Measurements from ENCODE around the gene ANKRD55. TPM values are rescaled to one million over a fixed set of nuclear protein-coding genes. Genes with fewer than 3 reads are reported as not detected.

The ANKRD55 gene
- total RNA-seq, 1 donor from 2014 or later = not detected

- Histone ChIP-seq H3K4me1 (ENCODE audit: insufficient read depth, low read length) (no peaks in the 10 kb centered on the region), H3K79me2 (ENCODE audit: insufficient read depth, low read length) (no peaks in the 10 kb centered on the region), H3K27ac (ENCODE audit: low read depth, low read length) (no peak overlapping the region), H4K20me1 (ENCODE audit: insufficient read depth, low read length) (no peaks in the 10 kb centered on the region), H3K9me3 (ENCODE audit: insufficient read depth, low read depth, low read length) (no peaks in the 10 kb centered on the region), H3K4me2 (ENCODE audit: low read length) (no peak overlapping the region), H3K27me3 (ENCODE audit: insufficient read depth, low read length) (peaks cover 3% of the 10 kb centered on the region), H3K9ac (ENCODE audit: low read length) (no peak overlapping the region), H3K4me3 (ENCODE audit: insufficient read depth, low read depth, low read length) (no peak overlapping the region), H2AFZ (ENCODE audit: low read depth, low read length) (no peak overlapping the region), H3K36me3 (ENCODE audit: insufficient read depth, low read length) (no peaks in the 10 kb centered on the region)
- no peak for TF ChIP-seq CTCF (IDR thresholded peaks at IDR 0.05; ENCODE audit: insufficient read depth, low read depth, low read length)
- no peak for TF ChIP-seq EZH2 (IDR thresholded peaks at IDR 0.05; ENCODE audit: insufficient read depth, low read length)
- Mint-ChIP-seq H3K4me1 (ENCODE audit: low read depth, unreplicated experiment) (peaks cover 1% of the 10 kb centered on the region), H3K36me3 (ENCODE audit: low read depth, unreplicated experiment) (no peaks in the 10 kb centered on the region), H3K27ac (ENCODE audit: unreplicated experiment) (no peak overlapping the region), H3K9me3 (ENCODE audit: unreplicated experiment) (peaks cover 3% of the 10 kb centered on the region), H3K27me3 (ENCODE audit: low read depth, unreplicated experiment) (peaks cover 8% of the 10 kb centered on the region), H3K4me3 (ENCODE audit: unreplicated experiment) (no peak overlapping the region)
- DNase-seq (ENCODE audit: low read depth) = no peak
- no peak for FAIRE-seq
Measured at GRCh38 chr5:56078278-56079156, 154.6 kb downstream of the ANKRD55 start.

- TF ChIP-seq CTCF (IDR thresholded peaks at IDR 0.05; ENCODE audit: insufficient read depth, low read depth, low read length) = no peak
- TF ChIP-seq EZH2 (IDR thresholded peaks at IDR 0.05; ENCODE audit: insufficient read depth, low read length) = no peak
- Histone ChIP-seq H3K27ac (ENCODE audit: low read depth, low read length) (no peak overlapping the region), H3K4me3 (ENCODE audit: insufficient read depth, low read depth, low read length) (no peak overlapping the region), H3K9ac (ENCODE audit: low read length) (no peak overlapping the region), H3K9me3 (ENCODE audit: insufficient read depth, low read depth, low read length) (no peaks in the 10 kb centered on the region), H4K20me1 (ENCODE audit: insufficient read depth, low read length) (no peaks in the 10 kb centered on the region), H3K36me3 (ENCODE audit: insufficient read depth, low read length) (no peaks in the 10 kb centered on the region), H3K79me2 (ENCODE audit: insufficient read depth, low read length) (no peaks in the 10 kb centered on the region), H2AFZ (ENCODE audit: low read depth, low read length) (no peak overlapping the region), H3K27me3 (ENCODE audit: insufficient read depth, low read length) (peaks cover 3% of the 10 kb centered on the region), H3K4me2 (ENCODE audit: low read length) (no peak overlapping the region), H3K4me1 (ENCODE audit: insufficient read depth, low read length) (no peaks in the 10 kb centered on the region)
- peaks cover 8% of the 10 kb centered on the region for H3K27me3 Mint-ChIP-seq (ENCODE audit: low read depth, unreplicated experiment)
- H3K9me3 Mint-ChIP-seq (ENCODE audit: unreplicated experiment) = peaks cover 3% of the 10 kb centered on the region
- H3K27ac Mint-ChIP-seq (ENCODE audit: unreplicated experiment) = no peak overlapping the region
- FAIRE-seq = no peak
- DNase-seq (ENCODE audit: low read depth) = no peak
- no peak overlapping the region for H3K4me3 Mint-ChIP-seq (ENCODE audit: unreplicated experiment)
- peaks cover 7% of the 10 kb centered on the region for H3K4me1 Mint-ChIP-seq (ENCODE audit: low read depth, unreplicated experiment)
- H3K36me3 Mint-ChIP-seq (ENCODE audit: low read depth, unreplicated experiment) = no peaks in the 10 kb centered on the region
Measured at GRCh38 chr5:56077796-56078233, 155.3 kb downstream of the ANKRD55 start.

- Histone ChIP-seq H3K9me3 (ENCODE audit: insufficient read depth, low read depth, low read length) (no peaks in the 10 kb centered on the region), H3K4me3 (ENCODE audit: insufficient read depth, low read depth, low read length) (no peak overlapping the region), H2AFZ (ENCODE audit: low read depth, low read length) (no peak overlapping the region), H4K20me1 (ENCODE audit: insufficient read depth, low read length) (no peaks in the 10 kb centered on the region), H3K79me2 (ENCODE audit: insufficient read depth, low read length) (no peaks in the 10 kb centered on the region), H3K27ac (ENCODE audit: low read depth, low read length) (no peak overlapping the region), H3K27me3 (ENCODE audit: insufficient read depth, low read length) (peaks cover 3% of the 10 kb centered on the region), H3K4me1 (ENCODE audit: insufficient read depth, low read length) (no peaks in the 10 kb centered on the region), H3K9ac (ENCODE audit: low read length) (no peak overlapping the region), H3K4me2 (ENCODE audit: low read length) (no peak overlapping the region), H3K36me3 (ENCODE audit: insufficient read depth, low read length) (no peaks in the 10 kb centered on the region)
- Mint-ChIP-seq H3K27ac (ENCODE audit: unreplicated experiment) (peak overlapping the region; percentile 34), H3K9me3 (ENCODE audit: unreplicated experiment) (peaks cover 3% of the 10 kb centered on the region), H3K4me3 (ENCODE audit: unreplicated experiment) (no peak overlapping the region), H3K36me3 (ENCODE audit: low read depth, unreplicated experiment) (no peaks in the 10 kb centered on the region), H3K4me1 (ENCODE audit: low read depth, unreplicated experiment) (peaks cover 7% of the 10 kb centered on the region), H3K27me3 (ENCODE audit: low read depth, unreplicated experiment) (peaks cover 8% of the 10 kb centered on the region)
- DNase-seq (ENCODE audit: low read depth) (no peak), FAIRE-seq (no peak)
- no peak for TF ChIP-seq EZH2 (IDR thresholded peaks at IDR 0.05; ENCODE audit: insufficient read depth, low read length)
- TF ChIP-seq CTCF (IDR thresholded peaks at IDR 0.05; ENCODE audit: insufficient read depth, low read depth, low read length) = no peak
Measured at GRCh38 chr5:56076486-56076885, 156.6 kb downstream of the ANKRD55 start.
